Immature natural killer cell (primary cell): ENCODE measurements around the gene CDC26. TPM values are rescaled to one million over a fixed set of nuclear protein-coding genes. Genes with fewer than 3 reads are reported as not detected.
A peak's percentile ranks its signal among the peaks of the same experiment; 100 is the strongest.
"Not testable (repeated sequence)": the region's sequence is repeated elsewhere in the genome, so short reads cannot be mapped to it uniquely, and the experiment has no call there.

Experiments used
- DNase-seq, 3 donors: peaks; one replicate each; pipeline ENCODE4 v3.0.0; 2022; ENCODE audit warnings: mixed read lengths in 1 of 3
- H3K27ac Mint-ChIP-seq, 6 donors: one replicate each; pipeline ENCODE4 v1.8.0; 2020; ENCODE audit warnings: mixed read lengths in 6 of 6, mild to moderate bottlenecking in 5 of 6, inconsistent platforms in 4 of 6, moderate library complexity in 3 of 6
- H3K27me3 Mint-ChIP-seq, 3 donors: one replicate each; pipeline ENCODE4 v1.8.0; 2020 to 2021; ENCODE audit warnings: low read depth in 3 of 3, mild to moderate bottlenecking in 3 of 3, mixed read lengths in 3 of 3, moderate library complexity in 3 of 3, inconsistent platforms in 1 of 3
- H3K36me3 Mint-ChIP-seq, 3 donors: one replicate each; pipeline ENCODE4 v1.8.0; 2020; ENCODE audit warnings: mixed read lengths in 3 of 3, inconsistent platforms in 2 of 3, mild to moderate bottlenecking in 2 of 3
- H3K4me1 Mint-ChIP-seq, 2 donors: one replicate each; pipeline ENCODE4 v1.8.0; 2020; ENCODE audit warnings: inconsistent platforms in 2 of 2, mild to moderate bottlenecking in 2 of 2, mixed read lengths in 2 of 2, moderate library complexity in 1 of 2
- H3K4me3 Mint-ChIP-seq, 5 donors: one replicate each; pipeline ENCODE4 v1.8.0; 2020; ENCODE audit warnings: mild to moderate bottlenecking in 5 of 5, mixed read lengths in 5 of 5, inconsistent platforms in 3 of 5, moderate library complexity in 3 of 5
- H3K9me3 Mint-ChIP-seq, 6 donors: one replicate each; pipeline ENCODE4 v1.8.0; 2020; ENCODE audit warnings: mild to moderate bottlenecking in 6 of 6, mixed read lengths in 6 of 6, inconsistent platforms in 4 of 6, moderate library complexity in 3 of 6
- polyA plus RNA-seq, 3 donors: library from polyadenylated mRNA; unstranded; fragments of 300-500 nt; fragmentation: Illumina TruSeq; gene quantifications; one replicate each; pipeline ENCODE4 v1.2.3, GENCODE V29; 2021

CDC26 gene
- polyA plus RNA-seq, 3 donors from 2014 or later, result 136 to 141 (median 137) TPM

- H3K27me3 Mint-ChIP-seq, result no peaks in the 10 kb centered on the region
- H3K9me3 Mint-ChIP-seq, result peaks cover 0 to 3% (median 0%) of the 10 kb centered on the region in 6 donors
- peaks cover 0 to 5% (median 4%) of the 10 kb centered on the region in 3 donors for H3K36me3 Mint-ChIP-seq
- H3K4me3 Mint-ChIP-seq, result no peak overlapping the region
- H3K4me1 Mint-ChIP-seq, result no peaks in the 10 kb centered on the region
- no peak for DNase-seq
- H3K27ac Mint-ChIP-seq, result peak overlapping the region in 1 of 6 donors; percentile 64
Measured at GRCh38 chr9:113245894-113246293, 29.5 kb downstream of the CDC26 start.

GRCh38 chr9:113244556-113244955 lies 30.8 kb downstream of the CDC26 start:
- no peak for DNase-seq
- H3K4me3 Mint-ChIP-seq, result no peak overlapping the region
- no peaks in the 10 kb centered on the region for H3K9me3 Mint-ChIP-seq
- H3K27me3 Mint-ChIP-seq, result no peaks in the 10 kb centered on the region
- no peak overlapping the region for H3K27ac Mint-ChIP-seq
- peaks cover 0 to 5% (median 4%) of the 10 kb centered on the region in 3 donors for H3K36me3 Mint-ChIP-seq
- no peaks in the 10 kb centered on the region for H3K4me1 Mint-ChIP-seq

GRCh38 chr9:113241161-113241560 lies 34.2 kb downstream of the CDC26 start:
- Mint-ChIP-seq H3K27me3 (no peaks in the 10 kb centered on the region), H3K4me1 (no peaks in the 10 kb centered on the region)

GRCh38 chr9:113238859-113239232 lies 36.5 kb downstream of the CDC26 start:
- no peak for DNase-seq
- H3K36me3 Mint-ChIP-seq, result peaks cover 0 to 5% (median 0%) of the 10 kb centered on the region in 3 donors
- H3K4me1 Mint-ChIP-seq, result peaks cover 1 to 3% of the 10 kb centered on the region in 2 donors
- no peaks in the 10 kb centered on the region for H3K27me3 Mint-ChIP-seq
- no peak overlapping the region for H3K4me3 Mint-ChIP-seq
- H3K27ac Mint-ChIP-seq, result no peak overlapping the region
- H3K9me3 Mint-ChIP-seq, result no peaks in the 10 kb centered on the region

More at GRCh38 chr9:113241161-113241560, 34.2 kb downstream of the CDC26 start:
- Mint-ChIP-seq H3K27ac (no peak overlapping the region), H3K4me3 (no peak overlapping the region), H3K9me3 (no peaks in the 10 kb centered on the region), H3K36me3 (no peaks in the 10 kb centered on the region)
- no peak for DNase-seq

- Mint-ChIP-seq H3K9me3 (no peaks in the 10 kb centered on the region), H3K36me3 (peaks cover 0 to 5% (median 0%) of the 10 kb centered on the region in 3 donors), H3K27me3 (no peaks in the 10 kb centered on the region), H3K27ac (no peak overlapping the region), H3K4me3 (no peak overlapping the region), H3K4me1 (peaks cover 6 to 8% of the 10 kb centered on the region in 2 donors)
- no peak for DNase-seq
Measured at GRCh38 chr9:113238202-113238858, 37.0 kb downstream of the CDC26 start.

- Mint-ChIP-seq H3K27me3 (peaks cover 0 to 2% (median 0%) of the 10 kb centered on the region in 3 donors), H3K4me3 (no peak overlapping the region), H3K4me1 (peaks cover 18 to 21% of the 10 kb centered on the region in 2 donors), H3K27ac (no peak overlapping the region), H3K9me3 (no peaks in the 10 kb centered on the region), H3K36me3 (peaks cover 0 to 5% (median 0%) of the 10 kb centered on the region in 3 donors)
- DNase-seq, result no peak
Measured at GRCh38 chr9:113237026-113237425, 38.3 kb downstream of the CDC26 start.

- H3K27ac Mint-ChIP-seq, result peak overlapping the region in 1 of 6 donors; percentile 19
- H3K27me3 Mint-ChIP-seq, H3K4me3 Mint-ChIP-seq, H3K36me3 Mint-ChIP-seq, H3K9me3 Mint-ChIP-seq, DNase-seq: not testable (repeated sequence)
- peaks cover 20 to 24% of the 10 kb centered on the region in 2 donors for H3K4me1 Mint-ChIP-seq
Measured at GRCh38 chr9:113235701-113236255, 39.6 kb downstream of the CDC26 start.

- peak overlapping the region in 1 of 5 donors; percentile 73 for H3K4me3 Mint-ChIP-seq
- H3K36me3 Mint-ChIP-seq, result peaks cover 0 to 5% (median 0%) of the 10 kb centered on the region in 3 donors
- H3K27me3 Mint-ChIP-seq, result peaks cover 0 to 2% (median 0%) of the 10 kb centered on the region in 3 donors
- no peaks in the 10 kb centered on the region for H3K9me3 Mint-ChIP-seq
- no peak for DNase-seq
- H3K27ac Mint-ChIP-seq, result peak overlapping the region; percentile 14 to 98 (median 94)
- peaks cover 20 to 31% of the 10 kb centered on the region in 2 donors for H3K4me1 Mint-ChIP-seq
Measured at GRCh38 chr9:113231701-113232100, 43.7 kb downstream of the CDC26 start.

GRCh38 chr9:113228130-113228665 lies 47.2 kb downstream of the CDC26 start:
- H3K9me3 Mint-ChIP-seq, result no peaks in the 10 kb centered on the region
- no peaks in the 10 kb centered on the region for H3K36me3 Mint-ChIP-seq
- no peak overlapping the region for H3K4me3 Mint-ChIP-seq
- H3K4me1 Mint-ChIP-seq, result peaks cover 12 to 21% of the 10 kb centered on the region in 2 donors
- DNase-seq, result no peak
- no peak overlapping the region for H3K27ac Mint-ChIP-seq
- H3K27me3 Mint-ChIP-seq, result peaks cover 0 to 2% (median 0%) of the 10 kb centered on the region in 3 donors

- DNase-seq, result no peak
- no peak overlapping the region for H3K27ac Mint-ChIP-seq
- no peaks in the 10 kb centered on the region for H3K27me3 Mint-ChIP-seq
- H3K36me3 Mint-ChIP-seq, result no peaks in the 10 kb centered on the region
- no peak overlapping the region for H3K4me3 Mint-ChIP-seq
- H3K9me3 Mint-ChIP-seq, result no peaks in the 10 kb centered on the region
- peaks cover 9 to 21% of the 10 kb centered on the region in 2 donors for H3K4me1 Mint-ChIP-seq
Measured at GRCh38 chr9:113227436-113227835, 47.9 kb downstream of the CDC26 start.

- Mint-ChIP-seq H3K36me3 (no peaks in the 10 kb centered on the region), H3K27me3 (peaks cover 8 to 16% (median 10%) of the 10 kb centered on the region in 3 donors), H3K4me1 (peaks cover 32 to 46% of the 10 kb centered on the region in 2 donors), H3K9me3 (no peaks in the 10 kb centered on the region), H3K27ac (no peak overlapping the region), H3K4me3 (no peak overlapping the region)
- no peak for DNase-seq
Measured at GRCh38 chr9:113223963-113224362, 51.4 kb downstream of the CDC26 start.

GRCh38 chr9:113222482-113222841 lies 52.9 kb downstream of the CDC26 start:
- no peak for DNase-seq
- H3K36me3 Mint-ChIP-seq, result no peaks in the 10 kb centered on the region
- no peaks in the 10 kb centered on the region for H3K9me3 Mint-ChIP-seq
- peak overlapping the region in 5 of 6 donors; percentile 92 to 98 (median 94) for H3K27ac Mint-ChIP-seq
- H3K27me3 Mint-ChIP-seq, result peaks cover 8 to 16% (median 10%) of the 10 kb centered on the region in 3 donors
- H3K4me3 Mint-ChIP-seq, result peak overlapping the region; percentile 89 to 97 (median 93)
- H3K4me1 Mint-ChIP-seq, result peaks cover 42 to 52% of the 10 kb centered on the region in 2 donors

GRCh38 chr9:113221800-113222481 lies 53.4 kb downstream of the CDC26 start:
- H3K27ac Mint-ChIP-seq, result peak overlapping the region; percentile 92 to 98 (median 94)
- H3K4me3 Mint-ChIP-seq, result peak overlapping the region; percentile 89 to 97 (median 93)
- peaks cover 8 to 16% (median 10%) of the 10 kb centered on the region in 3 donors for H3K27me3 Mint-ChIP-seq
- DNase-seq, result no peak
- peaks cover 42 to 52% of the 10 kb centered on the region in 2 donors for H3K4me1 Mint-ChIP-seq
- H3K9me3 Mint-ChIP-seq, result no peaks in the 10 kb centered on the region
- no peaks in the 10 kb centered on the region for H3K36me3 Mint-ChIP-seq
